ENCODE measurements around the gene LAMA2. TPM values are rescaled to one million over a fixed set of nuclear protein-coding genes. Genes with fewer than 3 reads are reported as not detected.

LAMA2 gene
- total RNA-seq, 4 donors from 2014 or later = 203 to 339 (median 275) TPM

- TF ChIP-seq POLR2A (IDR thresholded peaks at IDR 0.05) (no peak), CTCF (IDR thresholded peaks at IDR 0.05) (no peak), EP300 (IDR thresholded peaks at IDR 0.05) (no peak)
- peaks cover 0 to 60% (median 0%) of the 10 kb centered on the region in 3 donors for H3K36me3 ChIP-seq
- H3K4me3 ChIP-seq = no peak overlapping the region
Observed at GRCh38 chr6:129510950-129511349, 628.0 kb downstream of the LAMA2 start.

GRCh38 chr6:129513471-129513870 is 630.5 kb downstream of the LAMA2 start:
- WGBS, 2 donors = 71 to 72% methylated on average over 3 of the region's 3 CpGs
- Histone ChIP-seq H3K36me3 (peaks cover 0 to 58% (median 0%) of the 10 kb centered on the region in 3 donors), H3K4me3 (no peak overlapping the region)

More at GRCh38 chr6:129510950-129511349, 628.0 kb downstream of the LAMA2 start:
- no peak for DNase-seq (ENCODE audit: low spot score in 2 of 2)
- no peaks in the 10 kb centered on the region for H3K27me3 ChIP-seq
- peak overlapping the region in 1 of 4 donors; percentile 3 for H3K27ac ChIP-seq
- H3K4me1 ChIP-seq = peaks cover 0 to 13% (median 5%) of the 10 kb centered on the region in 4 donors
- WGBS, 2 donors = 23 to 34% methylated on average over 2 of the region's 2 CpGs
- H3K9me3 ChIP-seq = no peaks in the 10 kb centered on the region

DNA sequence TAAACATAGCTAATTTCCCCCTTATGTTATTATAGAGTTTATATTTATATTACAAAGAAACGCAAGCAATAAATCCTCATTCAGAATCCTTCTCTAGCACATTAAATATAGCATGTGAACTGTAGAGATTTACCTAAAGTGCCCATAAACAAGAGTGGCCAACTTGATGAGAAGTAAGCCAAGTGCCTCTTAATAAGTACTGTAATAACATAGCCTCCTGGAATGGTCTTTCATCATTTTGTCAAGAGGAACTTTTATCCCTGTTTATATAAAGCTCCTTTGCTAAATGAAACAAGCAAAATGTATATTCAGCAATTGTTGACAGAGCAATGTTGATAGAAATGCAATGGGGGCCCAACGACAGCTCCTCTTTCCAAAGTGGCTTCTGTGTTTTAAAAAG is 632.1 kb downstream of the LAMA2 start:
- Histone ChIP-seq H3K36me3 (peaks cover 0 to 54% (median 0%) of the 10 kb centered on the region in 3 donors), H3K27ac (no peak overlapping the region), H3K27me3 (no peaks in the 10 kb centered on the region), H3K4me3 (no peak overlapping the region), H3K4me1 (peaks cover 0 to 17% (median 5%) of the 10 kb centered on the region in 4 donors), H3K9me3 (no peaks in the 10 kb centered on the region)
- no peak for DNase-seq (ENCODE audit: low spot score in 2 of 2)
- no peak for TF ChIP-seq EP300 (IDR thresholded peaks at IDR 0.05)
- no peak for TF ChIP-seq POLR2A (IDR thresholded peaks at IDR 0.05)
- TF ChIP-seq CTCF (IDR thresholded peaks at IDR 0.05) = no peak
- 65 to 66% methylated on average over 2 of the region's 2 CpGs for WGBS, 2 donors

More at GRCh38 chr6:129513471-129513870, 630.5 kb downstream of the LAMA2 start:
- TF ChIP-seq EP300 (IDR thresholded peaks at IDR 0.05) (no peak), CTCF (IDR thresholded peaks at IDR 0.05) (no peak), POLR2A (IDR thresholded peaks at IDR 0.05) (no peak)
- Histone ChIP-seq H3K4me1 (peaks cover 0 to 17% (median 5%) of the 10 kb centered on the region in 4 donors), H3K9me3 (no peaks in the 10 kb centered on the region), H3K27me3 (no peaks in the 10 kb centered on the region), H3K27ac (no peak overlapping the region)
- DNase-seq (ENCODE audit: low spot score in 2 of 2) = no peak

DNA sequence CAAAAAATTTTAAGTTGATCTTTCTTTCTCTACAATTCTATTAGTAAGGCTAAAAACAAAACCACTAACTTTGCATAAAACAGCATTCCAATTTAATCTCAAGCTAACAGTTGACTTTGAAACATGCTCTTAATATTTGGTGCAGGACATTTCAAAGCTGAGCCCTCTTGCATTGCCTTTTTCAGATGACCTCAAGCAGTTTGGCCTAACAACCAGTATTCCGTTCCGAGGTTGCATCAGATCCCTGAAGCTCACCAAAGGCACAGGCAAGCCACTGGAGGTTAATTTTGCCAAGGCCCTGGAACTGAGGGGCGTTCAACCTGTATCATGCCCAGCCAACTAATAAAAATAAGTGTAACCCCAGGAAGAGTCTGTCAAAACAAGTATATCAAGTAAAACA is 633.1 kb downstream of the LAMA2 start:
- no peak for DNase-seq (ENCODE audit: low spot score in 2 of 2)
- Histone ChIP-seq H3K27ac (no peak overlapping the region), H3K27me3 (no peaks in the 10 kb centered on the region), H3K4me3 (no peak overlapping the region), H3K4me1 (peaks cover 0 to 9% (median 2%) of the 10 kb centered on the region in 4 donors), H3K36me3 (peaks cover 0 to 54% (median 0%) of the 10 kb centered on the region in 3 donors), H3K9me3 (no peaks in the 10 kb centered on the region)
- TF ChIP-seq CTCF (IDR thresholded peaks at IDR 0.05) (no peak), POLR2A (IDR thresholded peaks at IDR 0.05) (no peak), EP300 (IDR thresholded peaks at IDR 0.05) (no peak)
- 81 to 89% methylated on average over 3 of the region's 3 CpGs for WGBS, 2 donors

GRCh38 chr6:129516787-129517186 is 633.8 kb downstream of the LAMA2 start:
- TF ChIP-seq EP300 (IDR thresholded peaks at IDR 0.05) = no peak
- TF ChIP-seq CTCF (IDR thresholded peaks at IDR 0.05) = no peak
- no peak for TF ChIP-seq POLR2A (IDR thresholded peaks at IDR 0.05)
- Histone ChIP-seq H3K9me3 (no peaks in the 10 kb centered on the region), H3K36me3 (peaks cover 0 to 54% (median 0%) of the 10 kb centered on the region in 3 donors), H3K4me1 (peaks cover 0 to 4% (median 0%) of the 10 kb centered on the region in 4 donors), H3K27me3 (no peaks in the 10 kb centered on the region), H3K27ac (peak overlapping the region in 1 of 4 donors; percentile 47), H3K4me3 (no peak overlapping the region)
- 42 to 74% methylated on average over 1 of the region's 1 CpG for WGBS, 2 donors
- DNase-seq (ENCODE audit: low spot score in 2 of 2) = no peak
